ENCODE data around the gene ELK3. TPM values are rescaled to one million over a fixed set of nuclear protein-coding genes. Genes with fewer than 3 reads are reported as not detected.

The ELK3 gene
- total and polyA plus RNA-seq, 2 of the 13 experiments (the other 11 are each of a cell fraction or from before 2014, with no cell fraction given), result 2.9 to 3.2 TPM

- Histone ChIP-seq H3K4me2 (ENCODE audit: low read depth, low read length) (no peak overlapping the region), H3K36me3 (replicated peaks in 1 of 2; ENCODE audit: control insufficient read depth in 1 of 2, insufficient read depth in 2 of 2, low read length in 2 of 2) (no peaks in the 10 kb centered on the region), H3K4me3 (replicated peaks in 1 of 3; ENCODE audit: insufficient read depth in 1 of 3, low read depth in 2 of 3, low read length in 3 of 3) (no peak overlapping the region), H4K20me1 (ENCODE audit: insufficient read depth, low read length) (no peaks in the 10 kb centered on the region), H3K4me1 (ENCODE audit: insufficient read depth, low read length) (peaks cover 48% of the 10 kb centered on the region), H3K9me3 (ENCODE audit: low read length) (no peaks in the 10 kb centered on the region), H3K79me2 (ENCODE audit: insufficient read depth, low read length) (no peaks in the 10 kb centered on the region), H2AFZ (ENCODE audit: low read length) (no peak overlapping the region), H3K27ac (ENCODE audit: extremely low read length, insufficient read depth, low read length) (no peak overlapping the region), H3K27me3 (ENCODE audit: control insufficient read depth in 1 of 2, insufficient read depth in 2 of 2, low read length in 2 of 2) (peaks cover 0 to 1% of the 10 kb centered on the region in 2 experiments; a peak in 1 of 5 replicates), H3K9ac (ENCODE audit: insufficient read depth, low read depth, low read length) (no peak overlapping the region)
- no peak for DNase-seq (ENCODE audit: low spot score)
- no TSS peak for BruUV-seq (replicated peaks)
- intact Hi-C loops (cut with micrococcal nuclease; ENCODE audit: unreplicated experiment) (loop anchor here (2.0 to 10.0 kb wide), 2 partner anchors 51 to 303 kb away; no protein-coding TSS in a partner anchor), in situ Hi-C loops (cut with HindIII; ENCODE audit: extremely low pct_ligation_motif_present, low pct_unique_long_range_greater_than_20kb) (loop anchor here (5.0 to 25.0 kb wide), 2 partner anchors 152 to 298 kb away; no protein-coding TSS in a partner anchor)
- ChIA-PET CTCF (ENCODE audit: low intra/inter-chr PET ratio, low total read pairs) (interaction anchor here (2.8 kb wide), 1 partner anchor 151 kb away, joined by 33 read pairs; no protein-coding TSS in a partner anchor), POLR2A (no interaction called here)
- TF ChIP-seq HBP1 (CRISPR knock-in tag; IDR thresholded peaks at IDR 0.05; ENCODE audit: low read depth), result no peak
- no peak for TF ChIP-seq SYNCRIP (IDR thresholded peaks at IDR 0.05; ENCODE audit: insufficient read depth, low read depth, low read length)
- WGBS (ENCODE audit: low lambda C conversion rate), result 81% methylated on average over 7 of the region's 7 CpGs
- no peak for ATAC-seq
- FAIRE-seq, result no peak
Measured at GRCh38 chr12:96213869-96214268, 19.7 kb downstream of the ELK3 start.

GRCh38 chr12:96215919-96216273, 21.7 kb downstream of the ELK3 start:
- BruUV-seq (replicated peaks), result no TSS peak
- no peaks in the 10 kb centered on the region for H3K27me3 ChIP-seq (ENCODE audit: control insufficient read depth in 1 of 2, insufficient read depth in 2 of 2, low read length in 2 of 2)
- WGBS (ENCODE audit: low lambda C conversion rate), result 33% methylated on average over 8 of the region's 8 CpGs
- peak overlapping the region; percentile 67 for H3K4me2 ChIP-seq (ENCODE audit: low read depth, low read length)
- FAIRE-seq (no peak), DNase-seq (ENCODE audit: low spot score) (no peak), ATAC-seq (peak; percentile 65)
- in situ Hi-C loops (cut with HindIII; ENCODE audit: extremely low pct_ligation_motif_present, low pct_unique_long_range_greater_than_20kb), result loop anchor here (25.0 kb wide), 1 partner anchor 296 kb away; no protein-coding TSS in a partner anchor
- CTCF ChIA-PET (ENCODE audit: low intra/inter-chr PET ratio, low total read pairs), result interaction anchor here (2.8 kb wide), 1 partner anchor 153 kb away, joined by 33 read pairs; no protein-coding TSS in a partner anchor
- H3K4me3 ChIP-seq (replicated peaks in 1 of 3; ENCODE audit: insufficient read depth in 1 of 3, low read depth in 2 of 3, low read length in 3 of 3), result peak overlapping the region in 2 of 3 experiments; percentile 3 to 45; a peak in 2 of 6 replicates
- no peak overlapping the region for H3K27ac ChIP-seq (ENCODE audit: extremely low read length, insufficient read depth, low read length)
- H4K20me1 ChIP-seq (ENCODE audit: insufficient read depth, low read length), result no peaks in the 10 kb centered on the region
- H2AFZ ChIP-seq (ENCODE audit: low read length), result peak overlapping the region; percentile 64
- peak overlapping the region; percentile 13; the same call in 1 of the 2 replicates for H3K9ac ChIP-seq (ENCODE audit: insufficient read depth, low read depth, low read length)
- H3K4me1 ChIP-seq (ENCODE audit: insufficient read depth, low read length), result peaks cover 57% of the 10 kb centered on the region
- POLR2A ChIA-PET, result no interaction called here
- intact Hi-C loops (cut with micrococcal nuclease; ENCODE audit: unreplicated experiment), result loop anchor here (1.0 to 10.0 kb wide), 5 partner anchors 49 to 301 kb away; no protein-coding TSS in a partner anchor
- no peaks in the 10 kb centered on the region for H3K79me2 ChIP-seq (ENCODE audit: insufficient read depth, low read length)
- no peaks in the 10 kb centered on the region for H3K36me3 ChIP-seq (replicated peaks in 1 of 2; ENCODE audit: control insufficient read depth in 1 of 2, insufficient read depth in 2 of 2, low read length in 2 of 2)
- H3K9me3 ChIP-seq (ENCODE audit: low read length), result no peaks in the 10 kb centered on the region
- TF ChIP-seq HOMEZ (CRISPR knock-in tag; IDR thresholded peaks at IDR 0.05; ENCODE audit: low read depth) (0 out of 2 replicates have a peak, but pooled peaks have one; percentile 43), MXI1 (IDR thresholded peaks at IDR 0.05; ENCODE audit: borderline replicate concordance, low read depth, low read length) (no peak), TAF15 (IDR thresholded peaks at IDR 0.05; ENCODE audit: low read depth, low read length, poor library complexity, severe bottlenecking) (no peak), JUND (CRISPR knock-in tag; IDR thresholded peaks at IDR 0.05) (no peak), ZZZ3 (CRISPR knock-in tag; IDR thresholded peaks at IDR 0.05; ENCODE audit: borderline replicate concordance) (no peak), REST (IDR thresholded peaks at IDR 0.05; ENCODE audit: borderline replicate concordance in 1 of 2, low read depth in 1 of 2, low read length in 2 of 2) (no peak), SOX5 (CRISPR knock-in tag; IDR thresholded peaks at IDR 0.05; ENCODE audit: borderline replicate concordance) (no peak), MIER2 (CRISPR knock-in tag; IDR thresholded peaks at IDR 0.05) (no peak), ZNF530 (CRISPR knock-in tag; IDR thresholded peaks at IDR 0.05; ENCODE audit: low read depth) (no peak)

All from HepG2 (cell line).